GM12878 (cell line): ENCODE data around the gene CTIF.

Source experiments
- ASH2L ChIP-seq: fragments of 300-600, 200-600 bp; sonication (generic); IDR thresholded peaks from 2 replicates; pipeline ENCODE4 v1.6.1; 2017; ENCODE audit warnings: low read depth, mild to moderate bottlenecking, borderline replicate concordance
- BRCA1 ChIP-seq: IDR thresholded peaks from 2 replicates; pipeline ENCODE4 v1.6.1; 2011; ENCODE audit warnings: low read depth, low read length, improper control_type of control experiment
- CEBPB ChIP-seq, 2 experiments: fragments of 150-350 bp in 1 of 2; IDR thresholded peaks; 2 replicates each; pipeline ENCODE4 v1.6.1; 2012 to 2014; ENCODE audit warnings: low read depth in 2 of 2, low read length in 2 of 2, borderline replicate concordance in 1 of 2, inconsistent platforms in 1 of 2
- RAD21 ChIP-seq: IDR thresholded peaks from 2 replicates; pipeline ENCODE4 v1.6.1; 2011; ENCODE audit warnings: mild to moderate bottlenecking, low read depth, low read length, moderate library complexity; ENCODE audit not compliant: insufficient read depth

GRCh38 chr18:48827291-48828193 lies 288.7 kb downstream of the CTIF start:
- TF ChIP-seq BRCA1 (no peak), CEBPB (IDR thresholded peaks at IDR 0.05; ENCODE audit: borderline replicate concordance in 1 of 2, low read depth in 2 of 2, low read length in 2 of 2) (no peak), RAD21 (no peak), ASH2L (no peak)
